Embryonic facial prominence (tissue), 1 donor: ENCODE data around the gene DICER1.
"Not testable (repeated sequence)": the region's sequence is repeated elsewhere in the genome, so short reads cannot be mapped to it uniquely, and the experiment has no call there.

Experiments used
- DNase-seq: peaks from one replicate; pipeline ENCODE4 v3.0.0-alpha.2; 2016; ENCODE audit errors: extremely low spot score

The DICER1 gene, protein sequence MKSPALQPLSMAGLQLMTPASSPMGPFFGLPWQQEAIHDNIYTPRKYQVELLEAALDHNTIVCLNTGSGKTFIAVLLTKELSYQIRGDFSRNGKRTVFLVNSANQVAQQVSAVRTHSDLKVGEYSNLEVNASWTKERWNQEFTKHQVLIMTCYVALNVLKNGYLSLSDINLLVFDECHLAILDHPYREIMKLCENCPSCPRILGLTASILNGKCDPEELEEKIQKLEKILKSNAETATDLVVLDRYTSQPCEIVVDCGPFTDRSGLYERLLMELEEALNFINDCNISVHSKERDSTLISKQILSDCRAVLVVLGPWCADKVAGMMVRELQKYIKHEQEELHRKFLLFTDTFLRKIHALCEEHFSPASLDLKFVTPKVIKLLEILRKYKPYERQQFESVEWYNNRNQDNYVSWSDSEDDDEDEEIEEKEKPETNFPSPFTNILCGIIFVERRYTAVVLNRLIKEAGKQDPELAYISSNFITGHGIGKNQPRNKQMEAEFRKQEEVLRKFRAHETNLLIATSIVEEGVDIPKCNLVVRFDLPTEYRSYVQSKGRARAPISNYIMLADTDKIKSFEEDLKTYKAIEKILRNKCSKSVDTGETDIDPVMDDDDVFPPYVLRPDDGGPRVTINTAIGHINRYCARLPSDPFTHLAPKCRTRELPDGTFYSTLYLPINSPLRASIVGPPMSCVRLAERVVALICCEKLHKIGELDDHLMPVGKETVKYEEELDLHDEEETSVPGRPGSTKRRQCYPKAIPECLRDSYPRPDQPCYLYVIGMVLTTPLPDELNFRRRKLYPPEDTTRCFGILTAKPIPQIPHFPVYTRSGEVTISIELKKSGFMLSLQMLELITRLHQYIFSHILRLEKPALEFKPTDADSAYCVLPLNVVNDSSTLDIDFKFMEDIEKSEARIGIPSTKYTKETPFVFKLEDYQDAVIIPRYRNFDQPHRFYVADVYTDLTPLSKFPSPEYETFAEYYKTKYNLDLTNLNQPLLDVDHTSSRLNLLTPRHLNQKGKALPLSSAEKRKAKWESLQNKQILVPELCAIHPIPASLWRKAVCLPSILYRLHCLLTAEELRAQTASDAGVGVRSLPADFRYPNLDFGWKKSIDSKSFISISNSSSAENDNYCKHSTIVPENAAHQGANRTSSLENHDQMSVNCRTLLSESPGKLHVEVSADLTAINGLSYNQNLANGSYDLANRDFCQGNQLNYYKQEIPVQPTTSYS (N-terminal part only)

DNA sequence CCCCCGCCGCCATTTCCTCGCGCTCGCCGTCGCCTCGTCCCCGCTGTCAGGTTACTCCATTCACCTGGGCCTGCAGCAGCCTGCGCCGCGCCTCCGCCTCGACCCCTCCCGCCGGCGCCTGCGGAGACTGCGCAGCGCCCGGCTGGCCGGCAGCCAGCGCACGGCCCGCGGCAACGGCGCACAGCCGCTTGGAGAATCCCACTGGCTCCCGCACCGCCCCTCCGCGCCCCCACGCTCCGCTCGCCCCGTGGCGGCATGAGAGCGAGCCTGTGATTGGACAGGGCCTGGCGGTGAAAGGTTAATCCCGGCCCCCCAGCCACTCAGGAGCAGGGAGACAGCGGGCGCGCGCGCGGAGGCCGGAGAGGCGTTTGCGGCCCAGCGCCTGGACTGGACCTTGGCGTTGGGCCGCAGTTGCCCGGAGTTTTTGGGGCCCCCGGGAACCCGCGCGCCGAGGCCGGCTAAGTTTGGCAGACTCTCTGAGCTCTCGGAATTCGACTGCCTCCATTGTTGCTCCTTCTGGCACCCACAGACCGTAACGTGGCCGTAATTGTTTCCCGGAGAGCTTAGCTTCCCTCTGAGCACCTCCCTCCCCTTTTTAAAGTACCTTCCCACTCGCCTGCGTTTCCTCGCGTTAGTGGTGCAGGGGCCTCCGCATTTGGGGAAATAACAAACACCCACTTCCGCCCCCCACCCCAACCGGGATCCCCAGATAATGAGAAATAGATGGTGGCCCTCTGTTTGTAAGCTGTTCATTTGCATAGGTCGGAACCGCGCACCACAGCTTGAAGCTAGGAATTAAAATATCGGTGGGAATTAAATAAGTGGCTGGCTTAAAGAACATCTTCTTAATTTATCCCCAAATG is at the start of gene DICER1:
DICER1 (minus strand) TSS at position 203 of the 863 bp plus-strand sequence. CDS start 24,071 bp downstream, outside the sequence.
- DNase-seq: peak; percentile 89

DNA sequence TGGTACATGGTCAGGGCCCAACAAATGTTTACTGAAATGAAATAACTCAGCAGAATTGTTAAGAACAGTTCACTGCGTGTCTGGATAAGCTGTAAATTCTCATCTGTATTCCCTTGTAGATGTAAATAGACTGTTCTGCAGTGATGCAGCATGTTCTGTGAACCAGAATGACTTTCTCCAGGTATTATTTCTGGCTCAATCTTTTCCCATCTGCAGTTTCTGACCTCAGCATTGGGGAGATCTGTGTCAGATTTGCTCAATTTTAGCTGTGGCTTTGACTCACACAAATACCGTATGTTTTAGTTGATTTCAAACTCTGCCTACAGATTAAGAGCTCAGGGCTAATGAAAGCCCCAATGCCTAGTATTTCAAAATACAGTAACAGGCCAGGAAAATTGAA is 49.2 kb upstream of the DICER1 start:
- no peak for DNase-seq

DNA sequence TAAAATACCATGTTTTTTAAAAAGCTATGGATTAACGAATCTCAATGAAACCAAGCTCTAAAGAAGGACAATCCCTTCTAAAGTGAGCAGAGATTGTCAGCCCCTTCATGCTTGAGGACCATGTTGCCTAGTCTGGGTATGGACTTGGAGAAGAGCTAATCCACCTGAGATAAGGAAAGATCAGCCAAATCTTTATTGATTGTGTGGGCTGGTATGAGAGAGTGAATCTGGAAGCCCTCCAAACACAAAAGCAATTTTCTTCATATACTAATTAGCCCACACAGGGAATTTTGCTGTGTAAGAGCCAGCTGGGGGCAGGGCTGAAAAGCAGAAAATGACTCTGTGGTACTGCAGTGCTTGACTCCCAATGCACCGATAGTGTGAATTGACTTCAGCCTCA is 47.4 kb upstream of the DICER1 start:
- DNase-seq: no peak

DNA sequence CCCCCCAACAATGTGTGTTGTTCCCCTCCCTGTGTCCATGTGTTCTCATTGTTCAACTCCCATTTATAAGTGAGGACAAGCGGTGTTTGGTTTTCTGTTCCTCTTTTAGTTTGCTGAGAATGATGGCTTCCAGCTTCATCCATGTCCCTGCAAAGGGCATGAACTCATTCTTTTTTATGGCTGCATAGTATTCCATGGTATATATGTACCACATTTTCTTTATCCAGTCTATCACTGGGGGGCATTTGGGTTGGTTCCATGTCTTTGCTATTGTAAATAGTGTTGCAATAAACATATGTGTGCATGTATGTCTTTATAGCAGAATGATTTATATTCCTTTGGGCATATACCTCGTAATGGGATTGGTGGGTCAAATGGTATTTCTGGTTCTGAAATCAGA is 44.4 kb upstream of the DICER1 start:
- DNase-seq: not testable (repeated sequence)

DNA sequence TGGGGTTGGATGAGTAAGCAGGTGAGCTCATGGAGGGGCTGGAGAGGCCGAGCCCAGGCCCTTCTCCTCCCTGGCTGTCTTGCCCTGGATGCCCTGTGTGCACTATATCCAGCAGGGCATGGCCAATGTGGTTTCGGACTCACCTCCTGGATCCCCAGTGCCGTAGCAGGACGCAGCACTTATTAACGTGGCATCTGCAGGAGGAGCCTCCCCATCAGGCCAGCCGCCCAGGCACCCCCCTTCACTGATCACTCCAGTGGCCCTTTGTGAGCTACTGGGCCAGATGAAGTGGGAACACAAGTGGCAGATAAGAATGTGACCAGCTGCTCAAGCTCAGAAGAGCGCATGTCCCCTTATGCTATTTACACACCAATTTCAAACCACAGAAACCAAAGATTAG is 43.1 kb upstream of the DICER1 start:
- no peak for DNase-seq

DNA sequence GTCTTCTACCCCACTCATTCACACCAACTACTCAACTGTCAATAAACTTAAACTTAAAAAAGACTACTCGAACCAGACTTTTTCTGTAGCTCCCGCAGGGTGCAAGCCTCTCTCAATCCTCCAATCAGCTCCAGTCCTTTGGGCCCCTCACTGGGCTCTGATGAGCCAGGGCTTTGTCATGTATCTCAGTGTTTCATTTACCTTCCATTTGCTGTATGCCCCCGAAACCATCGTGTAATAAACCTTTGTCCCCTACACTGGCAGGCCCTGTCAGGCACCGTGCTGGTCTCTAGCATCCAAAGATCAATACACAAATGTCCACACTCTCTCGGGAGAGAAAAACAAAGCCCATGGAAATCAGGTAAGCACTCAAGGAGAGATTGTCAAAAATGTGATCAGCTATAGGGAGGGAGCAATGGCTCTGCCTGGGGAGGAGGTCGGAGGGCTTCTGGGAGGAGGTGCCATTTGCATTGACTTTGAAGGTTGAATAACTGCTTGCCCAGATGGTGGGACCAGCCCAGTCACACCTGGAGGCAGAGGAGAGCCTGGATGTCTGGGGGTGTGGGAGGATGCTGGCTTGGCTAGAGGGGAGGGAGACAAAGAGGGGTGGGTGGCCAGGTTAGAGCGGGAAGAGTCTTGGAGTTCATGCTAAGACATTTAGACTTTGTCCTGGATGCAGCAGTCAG is 42.1 kb upstream of the DICER1 start:
- DNase-seq: no peak

DNA sequence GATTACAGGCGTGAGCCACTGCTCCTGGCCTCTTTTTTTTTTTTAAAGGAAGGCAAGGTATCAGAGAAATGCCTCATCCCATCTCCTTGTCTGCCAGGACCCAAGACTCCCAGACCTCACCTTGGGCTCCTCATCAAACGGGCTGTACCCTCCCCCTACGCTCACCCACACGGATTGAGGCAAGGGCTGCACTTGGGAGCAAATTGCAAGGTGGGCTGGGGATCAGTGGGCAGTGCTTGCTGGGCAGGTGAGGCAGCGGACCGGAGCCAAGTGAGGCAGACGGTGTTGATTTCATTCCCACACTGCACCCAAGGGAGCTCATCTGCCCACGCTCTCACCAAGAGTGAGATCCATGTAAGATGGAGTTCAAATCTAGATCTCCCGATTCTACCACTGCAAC is 41.0 kb upstream of the DICER1 start:
- DNase-seq: no peak

DNA sequence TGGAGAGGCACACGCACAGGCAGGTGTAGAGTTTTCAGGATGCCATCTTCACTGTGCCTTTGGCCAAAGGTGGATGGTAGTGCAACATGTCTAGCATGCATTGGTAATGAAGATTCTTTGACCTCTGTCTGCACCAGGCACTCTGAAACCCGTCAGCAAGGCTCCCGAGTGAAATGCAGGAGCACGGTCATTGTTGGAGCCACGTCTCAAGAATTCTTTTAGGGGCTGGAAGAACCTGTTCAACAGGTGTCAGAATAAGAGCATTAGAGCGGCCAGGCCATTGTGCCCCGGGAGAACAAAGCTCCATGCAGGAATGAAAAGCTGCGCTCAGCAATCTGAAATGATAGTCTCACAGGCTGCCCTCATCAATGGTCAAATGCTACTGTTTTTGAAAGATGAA is 40.2 kb upstream of the DICER1 start:
- no peak for DNase-seq

DNA sequence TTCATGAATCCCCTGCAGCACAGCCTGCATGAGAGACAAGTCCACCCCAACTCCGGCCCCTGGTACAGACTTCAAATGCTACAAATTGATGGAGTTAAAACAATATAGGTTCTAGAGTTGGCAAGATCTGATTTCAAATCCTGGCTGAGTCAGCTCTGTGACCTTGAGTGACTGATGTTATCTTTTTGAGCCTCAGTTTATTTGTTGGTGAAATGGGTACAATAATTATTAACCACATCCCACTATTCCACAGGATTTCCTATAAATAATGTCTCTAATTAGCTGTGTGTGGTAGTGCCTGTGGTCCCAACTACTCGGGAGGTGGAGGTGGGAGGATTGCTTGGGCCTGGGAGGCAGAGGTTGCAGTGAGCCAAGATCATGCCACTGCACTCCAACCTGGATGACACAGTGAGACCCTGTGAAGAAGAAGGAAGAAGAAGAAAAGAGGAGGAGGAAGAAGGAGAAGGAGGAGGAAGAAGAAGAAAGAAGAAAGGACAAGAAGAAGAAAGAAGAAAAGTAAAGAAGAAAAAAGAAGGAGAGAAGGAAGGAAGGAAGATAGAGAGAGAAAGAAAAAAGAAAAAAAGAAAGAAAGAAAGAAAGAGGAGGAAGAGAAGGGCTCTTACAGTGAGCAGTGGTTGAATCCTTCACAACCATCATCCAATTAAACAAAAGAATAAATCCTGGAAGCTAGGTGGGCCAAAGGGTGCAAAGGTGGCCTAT is 39.7 kb upstream of the DICER1 start:
- no peak for DNase-seq

DNA sequence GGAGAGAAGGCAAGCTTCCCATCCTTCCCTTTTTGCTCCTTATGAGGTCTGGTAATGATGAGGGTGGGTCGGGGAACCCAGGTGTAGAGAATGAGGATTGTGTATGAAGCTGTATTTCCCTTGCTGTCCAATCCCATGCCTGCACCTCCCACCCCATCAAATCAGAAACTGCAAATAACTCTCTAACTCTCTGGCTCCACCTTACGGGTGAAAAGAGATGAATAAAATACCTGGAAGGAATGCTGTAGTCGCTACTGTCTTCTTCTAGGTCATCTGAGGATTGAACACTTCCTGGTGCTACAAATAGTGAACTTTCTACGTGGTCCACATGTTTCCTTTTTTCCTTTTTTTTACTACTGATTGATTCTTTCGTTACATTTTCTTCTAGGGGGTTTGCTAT is 38.9 kb upstream of the DICER1 start:
- no peak for DNase-seq

DNA sequence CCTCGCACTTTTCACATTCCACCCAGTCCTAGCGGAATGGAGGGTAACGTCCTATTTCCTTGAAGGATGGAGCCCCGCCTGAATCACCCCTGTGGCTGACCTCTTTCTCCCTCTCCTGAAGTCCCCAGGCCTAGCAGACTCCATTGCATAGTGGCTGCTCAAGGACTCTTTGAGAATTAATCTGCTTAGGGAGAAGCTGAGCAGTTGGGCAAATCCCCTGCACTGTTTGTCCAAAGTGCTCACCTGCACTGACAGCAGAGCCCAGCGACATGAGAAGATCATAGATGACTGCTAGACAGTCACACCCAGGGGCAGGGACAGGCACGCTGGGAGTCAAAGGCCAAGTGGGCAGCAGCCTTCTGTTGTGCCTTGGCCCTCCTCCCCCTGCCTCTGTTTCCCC is 37.7 kb upstream of the DICER1 start:
- DNase-seq: no peak

DNA sequence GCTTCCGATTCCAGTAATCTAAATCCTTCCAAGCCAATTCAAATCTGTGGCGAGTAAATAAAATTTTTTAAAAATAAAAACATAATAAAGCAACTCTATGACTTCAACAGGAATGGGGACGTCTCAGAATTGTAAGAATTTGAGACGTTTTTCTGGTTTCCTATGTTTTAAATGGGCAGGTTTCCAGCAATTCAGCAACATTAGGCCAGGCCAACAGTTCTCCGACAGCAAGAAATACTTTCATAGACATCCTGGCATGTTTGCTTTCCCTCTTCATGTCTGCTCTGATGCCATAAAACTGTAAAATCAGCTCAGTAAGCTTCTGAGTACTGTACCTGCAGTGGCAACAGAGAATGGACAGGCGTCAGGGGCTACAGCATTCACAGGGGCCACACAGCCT is 35.8 kb upstream of the DICER1 start:
- no peak for DNase-seq

DNA sequence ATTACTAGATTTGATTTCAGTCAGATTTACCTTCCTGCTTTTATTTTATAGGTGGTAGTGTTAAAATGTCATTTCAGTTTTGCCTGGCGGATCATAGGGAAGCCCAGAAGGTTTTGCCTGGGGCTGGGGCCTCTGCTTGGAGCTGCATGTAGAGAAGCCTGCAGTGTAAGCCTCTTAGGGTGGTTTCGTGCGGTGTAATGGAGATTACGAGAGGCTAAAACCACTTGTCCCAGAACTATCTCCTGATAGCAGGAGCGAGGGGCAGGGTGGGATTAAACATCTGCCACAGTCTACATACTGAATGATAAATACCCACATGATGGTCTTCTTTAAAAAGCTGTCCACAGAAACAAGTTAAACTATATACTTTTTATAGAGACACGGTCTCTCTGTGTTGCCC is 35.0 kb upstream of the DICER1 start:
- DNase-seq: no peak

DNA sequence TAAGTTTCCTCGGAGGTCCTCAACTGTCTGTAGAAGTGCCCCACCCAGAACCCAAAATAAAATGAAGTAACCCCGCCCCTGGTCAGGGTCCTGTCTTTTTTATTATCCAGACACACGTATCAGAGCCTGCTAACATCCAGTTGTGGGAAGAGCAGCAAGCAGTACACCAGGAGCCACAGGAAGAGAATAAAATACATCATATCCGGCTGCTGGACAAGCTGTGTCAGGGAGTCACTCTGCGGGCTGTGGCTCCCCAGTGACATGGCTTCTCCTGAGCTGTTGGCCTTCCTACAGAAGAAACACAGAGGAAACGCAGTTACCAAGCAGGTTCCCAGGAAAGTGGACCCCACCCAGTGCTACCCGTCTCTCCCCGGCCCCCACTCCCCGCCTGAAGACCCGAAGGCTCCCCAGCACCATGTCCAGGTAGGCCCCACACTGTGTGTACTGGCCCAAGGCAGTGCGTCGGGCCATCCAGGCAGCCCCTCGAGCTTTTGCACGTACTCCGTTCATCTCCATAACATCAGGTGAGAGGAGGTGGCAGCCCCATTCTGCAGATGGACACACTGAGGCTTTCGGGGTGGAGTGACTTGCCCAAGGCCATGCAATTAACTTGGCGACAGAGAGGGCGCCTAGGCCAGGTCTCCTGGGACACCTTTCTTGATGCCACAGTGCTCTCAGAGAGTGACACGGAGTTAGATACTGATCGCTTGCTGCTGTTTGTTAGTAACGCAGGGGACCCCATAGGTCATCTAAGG is 34.3 kb upstream of the DICER1 start:
- DNase-seq: no peak

DNA sequence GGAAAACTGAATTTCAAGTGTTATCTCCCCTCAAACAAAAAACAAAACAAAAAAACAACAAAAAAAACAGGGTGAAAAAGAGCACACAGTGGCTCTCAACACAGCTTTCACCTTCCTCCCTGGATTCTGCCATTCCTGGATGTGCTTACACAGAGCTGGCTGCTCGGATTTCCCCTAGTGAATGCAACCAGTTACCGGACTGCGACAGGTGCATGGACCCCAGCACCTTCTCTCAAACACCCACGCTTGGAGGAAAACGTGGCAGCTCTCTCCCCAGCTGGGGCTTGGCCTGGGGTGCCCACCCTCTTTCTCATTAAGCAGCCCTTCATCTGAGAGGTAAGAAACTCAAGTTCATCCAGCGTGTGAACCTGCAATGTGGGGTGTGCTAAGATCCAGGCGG is 33.5 kb upstream of the DICER1 start:
- no peak for DNase-seq

DNA sequence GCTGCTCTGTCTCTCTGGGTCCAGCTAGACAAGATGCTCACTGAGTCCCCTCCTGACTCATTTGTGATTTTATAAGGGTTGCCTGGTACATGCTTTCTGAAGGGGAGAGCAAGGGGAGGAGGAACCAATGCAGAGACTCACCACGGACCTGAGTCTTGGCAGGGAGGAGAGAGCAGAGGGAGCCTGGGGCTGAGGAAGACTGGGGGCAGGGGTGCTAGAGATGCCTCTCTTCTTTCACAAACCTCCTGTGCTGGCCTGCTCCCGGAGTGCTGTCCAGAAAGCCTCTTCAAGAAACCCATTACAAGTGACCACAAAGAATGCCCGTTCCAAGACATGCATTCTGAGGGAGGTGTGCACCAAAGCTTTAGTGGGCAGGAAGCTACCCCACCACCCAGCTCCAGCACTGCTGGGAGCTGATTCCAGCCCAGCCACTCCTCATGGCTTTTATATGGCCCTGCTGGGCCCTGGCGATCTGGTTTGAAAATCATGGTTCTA is 33.1 kb upstream of the DICER1 start:
- no peak for DNase-seq

DNA sequence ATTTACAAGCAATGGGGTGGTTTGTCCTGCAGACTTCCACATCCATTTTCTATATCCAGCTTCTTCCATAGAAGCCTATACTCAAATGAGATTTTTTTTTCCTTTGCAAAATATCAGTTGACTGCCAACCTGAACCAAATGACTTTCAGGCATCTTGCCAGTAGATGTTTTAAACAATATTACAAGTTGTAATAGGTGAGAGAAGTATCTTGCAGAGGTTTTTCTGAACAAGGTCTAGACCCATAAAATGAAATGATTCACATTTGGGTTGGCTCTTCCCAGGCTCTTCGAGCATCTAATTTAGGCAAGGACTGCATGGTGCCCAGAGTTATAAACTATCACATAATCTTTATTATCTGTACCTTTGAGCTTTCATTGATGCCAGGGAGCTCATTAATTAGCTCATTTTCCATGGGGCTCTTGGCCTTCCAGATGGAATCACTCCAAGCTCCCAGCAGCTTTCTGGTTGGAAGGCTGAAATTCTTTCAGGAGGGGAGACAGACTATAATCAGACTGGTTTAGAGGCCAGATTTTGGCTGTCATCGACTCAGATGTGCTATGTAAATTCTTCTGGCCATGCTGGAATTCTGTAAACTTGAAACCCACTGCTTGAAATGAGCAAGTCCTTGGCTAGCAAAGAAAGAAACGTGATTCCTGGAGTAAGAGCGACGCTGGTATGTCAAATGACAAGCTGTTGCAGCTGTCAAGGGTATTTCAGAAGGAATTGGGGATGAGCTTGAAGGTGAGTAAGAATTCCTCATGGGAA is 32.2 kb upstream of the DICER1 start:
- DNase-seq: no peak

DNA sequence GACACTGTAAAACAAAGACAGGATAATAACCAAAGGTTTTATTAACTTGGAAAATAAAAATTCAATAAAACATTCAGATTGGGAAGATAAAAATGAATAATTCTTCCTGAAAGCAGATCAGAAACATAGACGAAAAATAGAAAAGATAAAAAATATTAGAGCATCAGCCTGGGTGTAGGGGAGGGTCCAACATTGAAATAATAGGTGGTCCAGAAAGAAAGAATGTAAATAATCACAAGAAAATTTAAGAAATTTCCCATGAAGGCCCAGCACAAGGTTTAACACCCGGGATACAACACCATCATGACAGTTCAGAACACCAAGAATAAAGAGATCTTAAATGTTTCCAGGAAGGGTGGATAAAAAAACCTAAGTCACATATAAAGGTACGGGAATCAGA is 31.1 kb upstream of the DICER1 start:
- no peak for DNase-seq
